Embryonic facial prominence (tissue), 1 donor: Measurements from ENCODE around the gene RAB38.

Experiments used
- DNase-seq: peaks from one replicate; pipeline ENCODE4 v3.0.0-alpha.2; 2016; ENCODE audit errors: extremely low spot score

Gene RAB38

DNA sequence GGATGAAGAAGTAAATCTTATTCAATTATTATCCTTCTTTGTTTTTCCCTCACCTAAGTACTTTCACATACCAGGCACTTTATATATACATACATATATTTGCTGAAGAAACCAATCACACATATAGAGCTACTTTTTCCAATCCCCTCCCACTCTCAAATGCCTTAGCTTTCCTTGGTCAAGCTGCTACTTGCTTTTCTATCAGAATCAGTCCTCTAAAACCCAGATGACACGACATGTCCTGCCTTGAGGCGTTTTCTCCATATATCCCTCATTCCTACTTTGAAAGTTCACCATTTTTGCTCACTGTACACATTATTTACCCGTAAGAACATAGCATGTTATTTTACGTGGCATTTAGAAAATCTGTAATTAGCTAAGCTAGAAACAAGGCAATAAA, 5.4 kb downstream of the RAB38 start:
- no peak for DNase-seq

DNA sequence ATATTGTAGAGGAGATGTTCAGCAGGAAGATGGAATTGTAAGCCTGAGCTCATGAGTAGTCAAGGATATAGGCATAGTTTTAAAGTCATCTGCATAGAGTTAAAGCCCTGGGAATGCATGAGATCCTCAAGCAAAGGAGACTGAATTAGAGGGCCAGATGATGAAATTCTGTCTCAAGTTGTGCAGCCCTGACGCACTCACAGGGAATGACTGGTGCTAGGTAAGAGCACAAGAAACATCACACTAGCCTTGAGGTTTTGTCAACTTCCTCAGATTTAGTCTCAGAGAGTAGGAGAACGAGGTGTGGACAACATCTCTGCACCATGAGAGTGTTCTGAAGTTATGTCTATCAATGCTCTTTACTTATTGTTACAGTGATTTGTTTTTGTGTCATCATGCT, 5.8 kb downstream of the RAB38 start:
- no peak for DNase-seq

DNA sequence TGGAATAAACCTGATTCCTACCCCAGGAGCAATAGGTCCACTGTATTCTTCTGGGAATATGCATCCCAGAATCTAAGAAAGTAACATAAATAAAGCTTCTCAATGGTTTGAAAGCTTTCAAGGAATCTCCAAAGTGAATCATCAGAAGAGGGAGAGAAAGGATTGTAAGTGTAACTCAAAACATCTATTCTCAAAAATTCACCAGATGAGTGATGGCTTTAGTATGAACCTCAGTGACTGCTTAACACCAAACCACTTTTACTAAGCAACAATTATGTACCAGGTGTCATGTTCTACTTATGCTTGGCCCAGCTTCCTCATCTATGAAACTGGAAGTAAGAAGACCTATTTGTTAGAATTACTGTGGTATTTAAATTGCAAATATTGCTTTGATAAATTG, 7.4 kb downstream of the RAB38 start:
- DNase-seq: no peak

DNA sequence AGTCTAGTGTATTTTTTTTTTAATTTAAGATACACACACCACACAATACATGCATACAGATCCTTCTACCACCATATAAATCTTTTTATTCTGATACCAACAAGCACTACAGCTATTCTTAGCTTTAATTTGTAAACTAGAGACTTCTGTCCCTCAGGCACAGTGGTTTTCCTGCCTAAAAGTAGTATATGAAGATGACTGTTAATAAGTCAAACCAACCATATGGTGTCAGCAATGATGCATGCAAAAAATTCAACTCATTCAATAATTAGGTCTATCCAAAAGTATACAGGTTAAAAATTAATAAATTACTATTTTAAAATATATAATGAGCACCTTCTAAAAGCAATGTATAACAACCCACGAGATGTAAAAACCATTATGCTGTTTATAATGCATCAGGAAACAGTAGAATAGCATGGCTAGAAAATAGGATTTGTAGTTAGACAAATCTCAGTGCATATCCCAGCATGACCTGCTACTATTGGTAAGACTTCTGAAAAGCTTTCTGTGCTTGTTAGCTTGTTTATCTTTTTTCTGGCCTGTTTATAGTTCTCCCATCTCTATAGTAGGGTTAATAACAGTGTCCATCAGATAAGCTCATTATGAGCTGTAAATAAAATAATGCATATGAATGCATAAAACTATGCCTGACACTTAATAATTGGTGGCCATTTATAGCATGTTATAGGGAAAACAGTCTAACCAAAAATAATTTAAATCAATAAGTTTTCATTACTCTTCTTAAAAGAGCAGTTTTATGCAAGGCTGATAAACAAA, 10.2 kb downstream of the RAB38 start:
- no peak for DNase-seq

DNA sequence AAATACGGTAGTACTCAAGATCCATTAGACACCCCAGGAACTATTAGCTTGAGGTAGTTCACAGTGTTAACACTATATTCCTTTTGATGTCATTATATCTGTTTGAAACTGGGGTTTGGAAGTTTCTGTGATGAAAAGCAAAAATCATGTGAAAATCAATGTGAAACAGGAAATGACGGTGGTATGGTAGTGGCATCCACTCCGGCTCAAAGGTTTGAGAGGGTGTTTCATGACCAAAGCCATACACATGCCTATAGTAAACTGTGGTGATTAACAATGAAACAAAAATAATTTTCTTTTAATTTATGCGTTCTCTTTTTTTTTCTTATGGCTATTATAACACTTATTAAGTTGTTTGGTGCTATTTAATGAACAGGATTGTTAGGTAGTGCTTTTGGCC, 10.9 kb downstream of the RAB38 start:
- no peak for DNase-seq

DNA sequence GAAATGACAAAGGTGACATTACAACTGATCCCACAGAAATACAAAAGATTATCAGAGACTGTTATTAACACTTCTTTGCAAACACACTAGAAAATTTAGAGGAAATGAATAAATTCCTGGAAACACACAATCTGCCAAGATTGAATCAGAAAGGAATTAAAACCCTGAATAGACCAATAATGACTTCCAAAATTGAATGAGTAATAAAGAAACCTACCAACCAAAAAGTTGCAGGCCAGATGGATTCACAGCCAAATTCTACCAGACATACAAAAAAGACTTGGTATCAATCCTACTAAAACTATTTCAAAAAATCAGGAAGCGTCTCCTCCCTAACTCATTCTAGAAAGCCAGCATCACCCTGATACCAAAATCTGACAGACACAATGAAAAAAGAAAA, 17.2 kb downstream of the RAB38 start:
- DNase-seq: no peak

DNA sequence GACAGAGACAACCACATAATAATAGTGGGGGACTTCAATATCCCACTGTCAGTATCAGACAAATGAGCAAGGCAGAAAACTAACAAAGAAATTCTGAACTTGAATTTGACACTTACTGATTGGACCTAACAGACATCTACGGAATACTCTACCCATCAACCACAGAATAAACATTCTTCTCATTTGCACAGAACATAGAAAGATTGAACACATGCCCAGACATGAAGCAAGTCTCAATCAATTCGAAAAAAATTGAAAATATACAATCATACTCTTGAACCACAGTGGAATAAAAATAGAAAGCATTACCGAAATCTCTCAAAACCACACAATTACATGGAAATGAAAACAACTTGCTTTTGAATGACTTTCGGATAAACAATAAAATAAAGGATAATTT, 17.9 kb downstream of the RAB38 start:
- DNase-seq: no peak

DNA sequence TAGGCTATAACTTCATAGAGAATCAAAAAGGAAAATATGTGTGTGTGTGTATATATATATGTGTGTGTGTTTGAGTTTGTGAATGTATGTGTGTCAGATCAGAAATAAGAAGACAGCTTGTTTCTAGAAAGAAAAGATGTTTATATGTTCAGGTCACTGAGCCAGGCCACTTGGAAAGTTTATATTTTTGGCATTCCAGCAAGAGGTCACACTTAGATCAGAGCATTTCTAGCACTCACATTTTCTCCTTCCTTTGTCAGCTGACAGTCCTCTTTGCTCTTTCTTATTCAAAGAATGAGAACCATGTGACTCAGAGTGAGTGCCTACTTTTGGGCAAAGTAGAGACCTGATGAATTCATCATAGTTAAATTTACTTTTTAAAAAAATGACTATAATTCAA, 22.9 kb downstream of the RAB38 start:
- no peak for DNase-seq

DNA sequence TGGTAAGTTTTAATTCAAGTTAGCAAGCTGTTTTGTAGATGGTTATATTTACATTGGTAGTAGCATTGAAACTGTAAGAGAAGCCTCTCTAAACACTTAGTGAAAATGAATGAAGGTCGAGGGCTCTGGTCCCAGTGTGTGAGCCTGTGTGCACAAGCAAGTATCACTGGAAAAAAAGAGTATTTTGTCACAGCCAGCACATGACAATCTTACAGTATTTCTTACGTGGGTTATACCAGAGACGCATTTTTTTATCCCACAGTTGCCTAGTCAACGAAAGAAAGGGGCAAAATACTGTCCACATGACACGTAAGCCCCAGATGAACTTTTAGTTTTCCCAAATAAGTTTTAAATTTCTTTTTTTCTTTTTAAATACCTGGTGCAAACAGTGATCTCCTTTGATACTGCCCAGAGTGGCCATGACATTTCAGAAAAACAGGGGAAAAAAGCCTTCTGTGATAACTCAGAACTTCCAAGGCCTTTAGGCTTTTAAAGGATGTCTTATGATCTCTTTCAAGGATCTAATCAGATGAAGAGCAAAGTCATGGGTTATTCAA, 23.5 kb downstream of the RAB38 start:
- DNase-seq: no peak

DNA sequence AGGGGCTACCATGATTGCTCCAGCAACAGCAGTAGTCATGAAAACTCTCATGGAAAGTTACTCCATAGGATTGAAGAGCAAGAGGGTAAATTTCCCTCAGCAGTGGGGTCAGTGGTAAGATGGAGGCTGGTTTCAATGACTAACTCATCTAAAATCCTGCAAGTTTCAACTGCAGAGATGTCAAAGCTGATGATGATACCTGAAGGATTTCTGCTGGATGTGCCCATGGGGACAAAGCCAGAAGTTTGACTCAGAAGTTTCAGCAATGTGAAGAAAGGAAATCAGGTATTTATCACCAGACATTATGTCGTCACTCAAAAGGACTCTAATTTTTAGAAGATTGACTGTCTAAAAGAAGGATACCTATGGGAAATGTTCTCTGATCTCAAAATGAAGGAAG, 29.1 kb downstream of the RAB38 start:
- no peak for DNase-seq

DNA sequence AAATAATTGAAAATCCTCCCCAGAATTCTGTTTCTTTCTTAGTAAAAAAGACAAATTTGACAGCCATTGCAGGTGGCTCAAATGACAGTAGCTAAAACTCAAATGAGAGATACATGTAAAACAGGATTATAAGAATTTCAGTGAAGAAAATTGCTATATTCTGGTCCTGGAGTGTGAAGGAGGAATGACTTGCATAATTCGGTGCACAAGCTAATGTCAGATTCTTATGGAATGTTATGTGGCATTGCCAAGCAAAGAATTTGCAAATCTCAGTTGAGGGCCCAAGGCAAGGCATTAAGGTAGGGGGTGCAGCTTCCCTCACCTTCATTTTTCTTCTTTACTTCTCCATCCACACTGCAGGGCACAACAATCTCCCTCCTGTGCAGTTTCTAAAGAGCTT, 35.4 kb downstream of the RAB38 start:
- no peak for DNase-seq

DNA sequence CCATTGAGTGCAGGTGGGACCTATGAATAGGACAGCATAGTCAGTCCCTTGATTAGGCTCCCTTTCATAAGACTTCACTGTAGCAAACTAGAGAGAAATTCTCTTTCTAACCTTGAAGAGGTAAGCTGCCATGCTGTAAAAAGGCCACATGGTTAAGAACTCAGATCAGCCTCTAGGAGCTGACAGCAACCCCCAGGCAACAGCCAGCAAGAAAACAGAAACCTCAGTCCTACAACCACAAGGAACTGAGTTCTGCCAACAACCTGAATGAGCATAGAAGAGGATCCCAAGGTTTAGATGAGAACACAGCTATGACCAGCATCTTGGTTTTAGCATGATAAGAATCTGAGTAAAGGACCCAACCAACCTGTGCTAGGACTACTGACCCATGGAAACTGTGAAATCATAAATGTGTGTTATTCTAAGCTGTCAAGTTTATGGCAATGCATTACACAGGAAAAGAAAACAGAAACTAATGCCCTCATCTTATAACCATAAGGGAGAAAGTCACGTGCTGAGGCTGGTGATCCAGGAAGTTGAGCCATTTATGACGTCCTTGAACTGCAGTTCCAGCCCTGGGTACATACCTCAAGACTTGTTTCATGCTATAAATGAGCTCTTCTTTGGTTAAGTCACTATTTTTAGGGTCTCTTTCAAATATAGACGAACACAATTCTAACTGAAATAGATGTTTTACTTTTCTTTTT, 43.3 kb downstream of the RAB38 start:
- no peak for DNase-seq

DNA sequence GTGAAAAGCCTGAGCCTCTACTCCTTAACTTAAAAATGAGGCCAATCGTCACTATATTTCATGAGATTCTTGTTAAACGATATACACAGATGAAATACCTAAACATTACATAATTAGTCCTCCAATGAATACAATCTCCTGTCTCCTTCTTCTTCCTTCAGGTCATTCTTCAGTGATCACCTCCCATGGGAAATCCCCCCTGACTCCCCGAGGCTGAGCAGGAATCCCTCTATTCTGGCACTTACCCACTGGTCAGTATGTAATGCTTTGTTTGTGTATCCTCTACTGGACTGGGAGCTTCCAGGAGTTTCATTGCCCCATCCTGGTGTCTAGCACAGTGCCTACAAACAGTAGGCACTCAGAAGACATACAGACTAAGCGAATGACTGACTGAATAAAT, 52.3 kb downstream of the RAB38 start:
- DNase-seq: no peak

DNA sequence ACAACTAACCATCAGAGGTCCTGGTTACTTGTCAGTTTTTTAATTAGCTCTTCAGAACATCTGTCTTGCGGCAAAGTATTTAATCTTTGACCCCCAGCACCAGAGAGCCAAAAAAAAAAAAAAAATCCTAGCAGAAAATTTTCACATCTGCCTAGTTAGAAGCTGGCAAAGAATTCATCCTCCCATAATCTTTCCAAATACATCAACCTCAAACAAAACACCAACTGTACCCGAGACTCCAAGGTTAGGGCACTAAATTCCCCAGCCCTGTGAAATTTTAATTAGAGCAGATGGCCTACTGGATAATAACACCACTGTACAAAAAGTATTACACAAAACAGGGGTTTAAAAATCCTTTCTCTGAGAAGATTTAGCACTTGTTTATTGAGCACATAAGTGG, 55.7 kb downstream of the RAB38 start:
- no peak for DNase-seq

DNA sequence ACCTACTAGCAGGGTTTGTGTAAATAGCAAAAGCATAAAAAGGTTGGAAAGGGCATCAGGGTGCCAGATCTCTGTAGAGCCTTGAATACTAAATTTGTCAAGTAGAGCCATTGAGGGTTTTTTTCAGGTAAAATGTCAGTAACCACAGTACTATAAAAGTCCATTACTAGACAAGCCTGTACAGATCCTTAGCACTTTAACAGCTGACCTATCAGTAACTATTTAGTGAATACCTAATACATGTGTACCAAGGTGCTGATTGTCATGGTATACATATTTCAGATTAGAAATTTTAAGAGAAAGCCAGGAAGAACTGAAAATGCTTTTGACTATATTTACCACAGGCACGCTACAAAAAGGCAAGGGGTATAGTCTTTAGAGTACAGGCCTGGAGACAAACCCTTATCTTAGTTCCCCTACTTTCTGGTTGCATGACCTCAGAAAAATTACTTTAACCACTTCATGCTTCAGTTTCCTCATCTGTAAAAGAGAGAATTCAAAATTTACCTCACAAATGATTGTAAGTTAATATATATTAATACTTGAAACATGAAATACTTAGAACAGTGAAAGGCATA, 57.9 kb downstream of the RAB38 start:
- no peak for DNase-seq

DNA sequence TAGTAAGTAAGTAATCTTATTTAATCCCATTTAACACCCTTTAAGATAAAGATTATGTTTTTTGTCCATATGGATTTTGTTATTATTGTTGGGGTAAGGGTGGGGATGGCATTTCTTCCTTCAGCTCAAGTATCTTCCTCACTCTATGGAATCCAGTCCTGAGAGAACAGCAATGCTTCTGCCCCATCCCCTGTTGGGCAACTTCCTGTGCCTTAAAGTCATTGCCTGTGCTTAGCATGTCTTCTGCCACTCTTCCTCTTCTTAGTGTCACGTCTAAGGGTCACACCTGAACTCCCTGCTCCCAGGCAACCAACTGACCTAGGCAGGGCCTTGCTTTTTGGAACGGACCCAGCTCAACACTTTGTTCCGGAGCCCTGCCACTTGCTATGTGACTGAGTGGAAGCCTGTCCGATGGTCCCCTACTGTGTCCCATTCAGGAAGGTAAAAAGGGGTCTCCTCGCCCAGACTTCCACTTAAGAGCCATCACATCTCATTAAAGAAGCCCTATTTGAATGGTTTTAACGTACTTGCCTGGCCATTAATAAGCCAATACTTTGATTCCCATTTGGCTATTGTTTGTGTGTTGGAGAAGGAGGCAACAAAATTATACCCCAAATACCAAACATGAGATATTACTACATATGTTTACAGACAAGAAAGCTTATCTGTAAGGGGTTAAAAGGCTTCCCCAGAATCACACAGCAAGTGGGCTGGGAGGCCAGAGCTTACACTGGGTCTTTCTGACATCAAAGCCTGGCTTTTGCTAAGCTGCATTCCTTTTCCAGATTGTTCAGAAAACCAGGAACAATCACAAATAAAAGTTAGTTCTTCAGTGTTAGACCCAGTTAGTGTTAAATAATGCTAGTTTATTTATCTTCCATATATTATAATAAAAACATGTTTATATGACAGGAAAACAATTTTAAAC, 59.2 kb downstream of the RAB38 start:
- no peak for DNase-seq

DNA sequence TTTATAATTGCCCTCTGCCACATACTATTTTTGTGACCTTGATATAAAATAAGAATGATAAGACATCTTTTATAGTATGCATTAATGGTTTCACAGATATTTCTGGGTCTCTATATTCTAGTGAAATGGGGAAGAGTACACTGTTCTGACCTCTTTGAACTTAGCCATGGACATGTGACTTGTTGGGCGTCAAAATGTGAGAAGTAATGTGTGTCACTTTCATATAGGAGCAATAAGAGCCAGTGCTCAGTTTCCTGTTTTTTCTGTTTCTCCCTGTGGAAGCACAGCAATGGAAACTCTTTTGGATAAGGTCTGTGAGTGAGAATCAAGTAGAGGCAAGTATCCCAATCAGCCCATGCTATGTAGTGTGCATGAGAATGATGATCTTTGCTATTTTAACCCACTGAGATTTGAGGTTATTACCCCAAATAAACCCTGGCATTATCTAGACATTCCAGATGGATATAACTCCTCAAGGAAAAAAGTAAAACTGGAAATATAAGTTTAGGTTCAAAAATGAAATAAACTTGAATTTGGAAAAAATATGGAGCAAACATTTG, 60.7 kb downstream of the RAB38 start:
- DNase-seq: no peak

DNA sequence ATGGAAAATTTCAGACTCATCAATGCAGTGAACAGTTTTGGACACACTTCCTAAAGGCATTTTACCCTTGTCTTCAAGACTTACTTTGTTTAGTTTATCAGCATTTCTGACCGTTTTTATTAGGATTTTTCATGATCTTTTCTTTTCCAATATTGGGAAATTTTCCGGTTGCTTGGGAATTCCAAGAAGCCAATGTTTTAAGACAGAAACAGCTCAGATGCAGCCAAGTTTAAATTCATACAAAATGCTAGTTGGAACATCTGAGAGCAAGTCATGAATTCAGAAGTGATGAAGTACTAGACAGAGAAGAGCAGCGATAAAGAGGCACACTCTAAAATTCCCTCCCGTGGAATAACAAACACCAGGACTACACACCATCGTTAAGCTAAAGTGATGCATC, 68.6 kb downstream of the RAB38 start:
- no peak for DNase-seq

DNA sequence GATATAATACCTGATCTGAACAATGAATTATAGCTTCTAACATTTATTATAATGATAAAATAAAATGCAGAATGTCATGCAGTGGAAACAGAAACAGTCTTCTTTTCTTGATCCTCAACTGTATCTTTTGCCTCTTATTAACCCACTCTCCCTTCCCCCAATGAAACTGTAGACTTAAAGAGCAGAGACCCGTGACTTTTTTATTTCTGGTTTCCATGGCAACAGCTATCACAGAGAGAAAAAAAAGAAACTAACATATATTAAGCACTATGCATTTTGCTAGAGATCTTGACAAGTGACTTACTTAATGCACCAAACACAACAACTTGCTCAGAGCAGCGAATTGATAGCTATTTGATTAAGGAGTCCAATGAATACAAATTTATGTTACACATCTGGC, 69.3 kb downstream of the RAB38 start:
- no peak for DNase-seq

DNA sequence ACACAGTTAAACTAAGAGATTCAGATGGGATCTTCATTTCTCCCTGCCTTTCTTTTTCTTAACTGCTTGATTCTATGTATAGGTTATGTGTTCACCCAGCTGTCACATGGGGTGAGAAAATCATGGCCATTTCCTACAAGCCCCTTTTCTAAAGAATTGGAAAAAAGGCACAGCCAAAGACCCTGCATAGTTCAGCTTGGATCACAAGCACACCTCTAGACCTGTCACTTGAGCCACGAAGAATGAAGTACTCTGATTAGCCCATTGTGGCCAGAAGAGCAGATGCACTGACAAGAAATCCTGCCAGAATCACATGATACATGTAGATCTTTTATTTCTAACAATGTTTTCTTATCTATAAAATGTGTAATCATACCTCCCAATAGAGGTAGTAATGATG, 69.7 kb downstream of the RAB38 start:
- DNase-seq: no peak

DNA sequence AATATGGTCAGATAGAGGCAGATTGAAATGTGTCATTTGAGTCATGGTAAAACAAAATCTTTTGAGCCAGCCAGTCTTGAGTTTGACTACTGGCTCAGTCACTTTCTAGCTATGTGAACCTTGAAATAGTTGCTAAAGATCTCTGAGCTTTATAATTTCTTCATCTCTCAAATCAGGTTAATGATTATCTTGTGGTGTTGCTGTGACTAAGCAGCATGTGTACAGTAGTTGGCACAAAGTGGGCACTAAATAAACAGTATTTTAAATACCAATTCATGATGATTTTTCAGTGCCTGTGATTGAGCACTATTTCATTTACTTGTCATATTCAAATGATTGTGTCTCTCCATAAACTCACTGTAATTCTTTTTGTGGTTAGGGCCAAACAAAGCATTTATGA, 70.8 kb downstream of the RAB38 start:
- no peak for DNase-seq
